GM19452 (cell line): ENCODE measurements around the gene TMEM186.
"Not testable (repeated sequence)": the region's sequence is repeated elsewhere in the genome, so short reads cannot be mapped to it uniquely, and the experiment has no call there.

ENCODE experiments used
- ATAC-seq: cut with Tn5 transposase; IDR thresholded peaks from one replicate; pipeline ENCODE4 v1.9.1; 2021; ENCODE audit not compliant: unreplicated experiment

TMEM186 gene

DNA sequence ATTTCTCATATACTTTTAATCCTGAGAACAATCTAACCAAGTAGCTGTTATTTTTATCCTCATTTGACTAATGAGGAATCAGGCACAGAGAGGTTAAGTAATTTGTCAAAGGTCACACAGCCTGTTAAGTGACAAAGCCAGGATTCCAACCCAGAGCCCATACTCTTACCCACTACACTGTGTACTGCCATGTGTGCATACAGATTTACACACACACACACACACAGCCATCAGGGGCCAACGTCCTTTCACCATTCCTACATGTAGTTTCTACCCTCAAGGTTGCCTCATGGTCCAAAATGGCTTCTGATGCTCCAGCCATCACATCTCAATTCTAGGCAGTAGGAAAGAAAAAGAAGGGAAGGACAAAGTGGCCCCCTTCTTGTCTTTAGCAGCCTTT is 22.1 kb downstream of the TMEM186 start:
- no peak for ATAC-seq

DNA sequence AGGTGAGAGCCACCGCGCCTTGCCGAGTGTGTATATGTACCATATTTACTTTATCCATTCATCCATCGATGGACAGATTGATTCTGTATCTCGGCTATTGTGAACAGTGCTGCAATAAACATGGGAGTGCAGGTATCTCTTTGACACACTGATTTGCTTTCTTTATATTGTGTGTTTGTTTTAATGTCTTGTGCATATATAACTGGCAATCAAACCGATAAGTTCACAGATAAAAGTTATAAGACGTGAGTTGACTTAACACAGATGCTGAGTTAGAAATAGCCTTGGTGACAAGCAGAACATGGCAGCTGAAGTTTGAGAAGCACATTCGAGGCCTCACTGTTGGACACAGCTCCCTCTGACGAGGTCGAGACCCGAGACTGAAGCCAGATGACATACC is 23.2 kb downstream of the TMEM186 start:
- ATAC-seq: no peak

DNA sequence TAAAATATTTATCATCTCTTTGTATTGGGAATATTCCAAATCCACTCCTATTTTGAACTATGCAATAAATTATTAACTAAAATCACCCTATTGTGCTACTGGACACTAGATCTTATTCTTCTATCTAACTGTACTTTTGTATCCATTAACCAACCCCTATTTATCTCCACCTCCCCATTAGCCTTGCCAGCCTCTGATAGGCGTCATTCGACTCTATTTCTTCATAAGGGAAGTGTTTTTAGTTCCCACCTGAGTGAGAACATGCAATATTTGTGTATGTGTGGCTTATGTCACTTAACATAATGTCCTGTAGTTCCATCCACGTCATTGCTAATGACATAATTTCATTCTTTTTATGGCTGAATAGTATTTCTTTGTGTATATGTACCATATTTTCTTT is 23.9 kb downstream of the TMEM186 start:
- no peak for ATAC-seq

DNA sequence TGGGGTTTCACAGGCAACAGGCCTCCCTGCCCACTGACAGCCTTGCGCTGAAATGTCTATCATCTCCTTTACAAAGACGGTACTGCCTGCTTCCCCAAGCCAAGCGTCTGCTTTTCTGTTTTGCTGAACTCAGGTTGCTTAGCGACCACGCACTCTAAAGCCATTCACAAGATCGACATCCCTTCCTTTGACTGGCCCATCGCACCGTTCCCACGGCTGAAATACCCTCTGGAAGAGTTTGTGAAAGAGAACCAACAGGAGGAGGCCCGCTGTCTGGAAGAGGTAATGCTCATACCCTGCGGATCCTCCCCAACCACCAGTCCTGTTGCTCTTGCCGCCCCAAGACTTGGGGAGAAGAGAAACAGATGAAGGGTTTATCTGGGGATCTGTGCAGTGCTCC is 28.7 kb downstream of the TMEM186 start:
- ATAC-seq: no peak

DNA sequence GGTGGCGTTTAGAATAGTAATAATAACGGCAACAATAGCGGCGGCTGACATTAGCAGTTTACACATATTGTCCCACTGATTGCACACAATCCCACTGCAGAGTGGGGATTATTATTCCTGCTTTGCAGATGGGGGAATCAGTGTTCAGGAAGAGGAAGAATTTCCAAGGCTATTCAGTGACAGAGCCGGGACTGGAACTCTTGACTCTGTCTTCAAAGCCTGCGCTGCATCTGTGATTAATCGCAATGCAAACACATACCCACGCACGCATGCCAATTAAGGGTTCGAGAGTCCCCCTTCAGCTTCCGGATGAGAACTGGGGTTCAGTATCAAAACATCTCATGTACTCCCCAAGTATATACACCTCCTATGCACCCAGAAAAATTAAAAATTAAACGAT is 29.2 kb downstream of the TMEM186 start:
- ATAC-seq: no peak

DNA sequence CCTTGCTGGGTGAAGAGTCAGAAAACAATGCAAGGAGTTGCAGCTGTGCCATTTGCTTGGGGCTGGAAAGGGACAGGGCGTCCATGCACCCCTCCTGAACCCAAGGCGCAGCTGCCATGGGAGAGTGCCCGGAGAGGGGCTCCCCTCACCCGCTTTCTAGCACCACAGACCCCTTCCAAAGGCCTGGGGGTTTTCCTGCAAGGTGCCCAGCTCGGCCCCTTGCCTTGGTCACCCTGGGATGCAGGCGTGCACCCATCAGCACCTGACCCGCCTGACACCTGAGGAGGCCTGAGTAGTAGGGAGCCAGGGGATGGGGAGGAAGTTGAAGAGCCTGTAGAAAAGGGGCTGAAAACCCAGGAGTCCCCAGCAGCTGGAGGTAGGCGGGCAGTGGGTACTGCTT is 30.3 kb downstream of the TMEM186 start:
- ATAC-seq: no peak

DNA sequence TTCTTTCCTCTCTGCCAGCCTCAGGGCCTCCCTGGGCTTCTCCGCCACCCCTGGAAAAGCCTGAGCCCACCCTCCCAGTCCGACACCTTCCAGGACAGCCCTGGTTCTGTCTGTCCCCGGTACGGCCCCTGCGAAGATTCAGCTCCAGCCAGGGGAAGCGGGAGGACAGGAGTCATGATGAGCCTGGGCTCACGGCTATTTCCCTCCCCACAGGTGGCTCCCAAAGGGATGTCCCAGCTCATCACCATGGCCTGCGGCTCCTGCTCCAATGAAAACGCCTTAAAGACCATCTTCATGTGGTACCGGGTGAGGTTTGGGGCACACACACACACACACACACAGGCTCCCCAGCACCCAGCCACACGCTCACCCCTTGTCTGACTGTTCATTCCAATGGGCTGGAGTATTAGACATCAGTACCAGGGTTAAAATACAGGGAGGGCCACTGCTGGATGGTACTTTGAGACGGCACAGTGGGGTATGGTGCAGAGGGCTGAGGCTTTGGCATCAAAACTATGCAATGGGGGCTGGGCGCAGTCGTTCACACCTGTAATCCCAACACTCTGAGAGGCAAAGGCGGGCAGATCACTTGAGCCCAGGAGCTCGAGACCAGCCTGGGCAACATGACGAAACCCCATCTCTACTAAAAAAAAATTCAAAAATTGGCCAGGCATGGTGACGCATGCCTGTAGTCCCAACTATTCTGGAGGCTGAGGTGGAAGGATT is 32.8 kb downstream of the TMEM186 start:
- no peak for ATAC-seq

DNA sequence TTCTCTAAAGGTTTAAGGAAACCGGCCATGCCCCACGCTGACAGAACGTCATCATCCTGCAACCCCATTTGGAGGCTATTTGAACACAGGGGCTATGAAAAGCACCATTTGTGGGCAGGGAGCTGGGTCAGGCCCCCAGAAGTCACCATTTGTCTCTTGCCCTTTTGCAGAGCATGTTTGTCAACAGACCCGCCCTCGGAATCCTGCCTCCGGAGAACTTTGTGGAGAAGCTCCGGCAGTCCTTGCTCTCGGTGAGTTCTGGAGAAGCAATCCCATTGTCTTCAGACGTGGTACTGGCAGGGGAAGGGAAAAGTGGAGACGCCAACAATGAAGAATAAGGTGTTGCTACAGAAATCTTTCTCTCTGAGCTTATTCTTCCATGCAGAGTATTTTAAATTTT is 33.5 kb downstream of the TMEM186 start:
- ATAC-seq: no peak

DNA sequence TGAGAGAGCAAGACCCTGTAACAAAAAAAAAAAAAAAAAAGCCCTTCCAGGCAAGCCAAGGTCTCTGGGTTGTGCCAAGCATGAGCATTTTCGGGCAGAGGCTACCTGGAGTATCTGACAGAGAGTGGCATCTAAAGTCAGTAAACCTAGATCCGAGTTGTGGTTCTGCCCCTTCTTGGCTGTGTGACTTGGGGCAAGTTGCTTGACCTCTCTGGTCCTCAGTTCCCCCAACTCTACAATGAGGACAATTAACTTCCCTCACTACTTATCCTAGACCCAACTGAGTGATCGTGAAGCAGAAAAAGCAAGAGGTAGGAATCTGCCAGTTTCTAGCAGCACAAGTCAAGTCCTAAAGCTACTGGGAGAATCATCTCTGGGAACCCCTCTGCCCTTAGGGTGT is 34.4 kb downstream of the TMEM186 start:
- ATAC-seq: no peak

DNA sequence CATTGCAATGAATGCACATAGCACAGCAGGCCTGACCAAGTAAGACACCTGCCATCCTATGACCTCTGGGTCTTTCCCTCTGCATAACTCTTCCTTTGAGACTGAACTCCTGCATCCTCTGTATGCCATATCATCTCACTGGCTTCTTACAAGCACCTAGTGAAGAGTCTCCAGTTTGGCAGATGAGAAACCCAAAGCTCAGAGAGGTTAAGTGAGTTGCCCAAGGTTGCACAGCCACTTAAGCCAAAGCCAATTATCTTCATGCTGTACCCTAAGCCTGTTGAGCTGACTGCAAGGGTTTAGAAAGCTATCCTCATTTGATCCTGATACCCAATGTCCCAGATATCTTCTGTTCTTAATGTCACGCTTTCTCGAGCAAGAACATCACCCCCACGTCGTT is 35.2 kb downstream of the TMEM186 start:
- no peak for ATAC-seq

DNA sequence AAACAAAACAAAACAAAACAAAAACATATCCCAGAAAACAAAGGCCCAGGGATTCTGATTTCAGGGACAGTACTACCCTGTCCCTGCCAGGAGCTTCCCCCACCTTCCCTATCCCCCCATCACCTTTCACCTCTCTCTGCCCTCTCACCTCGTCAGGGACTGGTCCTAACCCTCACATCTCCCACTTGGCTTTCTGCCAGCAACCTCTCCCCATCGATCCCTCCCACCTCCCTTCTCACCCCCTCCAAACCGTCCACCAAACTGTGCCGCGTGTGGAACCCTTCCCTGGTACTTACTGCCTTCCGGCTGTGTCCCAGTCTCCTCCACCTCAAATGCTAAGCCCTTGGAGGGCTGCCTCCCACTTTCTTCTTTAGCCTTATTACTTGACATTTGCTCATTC is 36.4 kb downstream of the TMEM186 start:
- ATAC-seq: no peak

DNA sequence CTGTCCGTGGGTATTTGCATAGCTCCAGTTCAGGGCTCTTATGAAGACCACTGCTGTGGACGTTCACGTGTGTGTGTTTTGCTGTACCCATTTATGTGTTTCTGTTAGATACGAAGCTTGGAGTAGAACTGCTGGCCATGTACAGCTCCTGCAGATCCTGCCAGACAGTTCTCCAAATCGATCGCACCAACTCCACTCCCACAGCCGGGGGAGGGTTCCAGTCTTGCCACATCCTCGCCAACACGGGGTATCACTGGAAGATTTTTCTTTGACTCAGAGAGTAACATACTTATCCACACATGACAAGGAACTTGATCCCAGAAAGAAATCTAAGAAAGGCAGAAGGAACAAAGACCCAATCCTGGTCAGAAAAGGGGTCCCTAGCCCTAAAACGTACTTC is 37.4 kb downstream of the TMEM186 start:
- no peak for ATAC-seq

DNA sequence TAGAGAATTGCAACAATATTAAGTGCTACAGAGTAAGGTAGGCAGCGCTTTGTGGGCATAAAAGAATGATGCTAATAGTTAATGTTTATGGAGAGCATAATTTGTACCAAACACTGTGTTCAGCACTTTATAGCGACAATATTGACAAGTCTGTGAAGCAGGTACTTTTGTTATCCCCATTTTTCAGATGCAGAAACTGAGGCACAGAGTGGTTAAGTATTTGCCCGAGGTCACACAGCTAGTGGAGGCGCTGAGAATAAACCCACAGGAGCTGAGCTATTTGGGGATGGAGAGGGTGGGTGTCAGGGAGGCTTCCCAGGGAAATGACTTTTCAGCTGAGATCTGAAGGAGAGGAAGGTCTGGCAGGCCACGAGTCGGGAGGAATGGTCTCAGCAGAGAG is 39.4 kb downstream of the TMEM186 start:
- no peak for ATAC-seq

DNA sequence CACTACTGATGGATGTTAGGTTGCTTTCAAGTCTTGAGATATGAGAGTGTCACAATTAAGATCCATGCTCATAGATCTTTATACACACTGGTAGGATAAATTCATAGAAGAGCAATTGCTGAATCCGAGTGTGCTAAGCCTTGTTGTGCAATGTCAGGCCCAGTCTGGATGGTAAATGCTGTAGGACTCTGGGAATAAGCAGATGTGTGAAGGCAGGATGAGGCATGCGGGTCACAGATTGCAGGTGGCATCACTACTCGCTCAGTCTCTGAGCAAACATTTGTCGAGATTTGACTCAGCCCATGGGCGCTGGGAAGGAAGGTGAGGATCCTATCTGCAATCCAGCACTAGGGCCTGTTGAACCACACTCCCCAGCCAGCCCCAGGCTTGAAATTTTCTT is 40.7 kb downstream of the TMEM186 start:
- no peak for ATAC-seq

DNA sequence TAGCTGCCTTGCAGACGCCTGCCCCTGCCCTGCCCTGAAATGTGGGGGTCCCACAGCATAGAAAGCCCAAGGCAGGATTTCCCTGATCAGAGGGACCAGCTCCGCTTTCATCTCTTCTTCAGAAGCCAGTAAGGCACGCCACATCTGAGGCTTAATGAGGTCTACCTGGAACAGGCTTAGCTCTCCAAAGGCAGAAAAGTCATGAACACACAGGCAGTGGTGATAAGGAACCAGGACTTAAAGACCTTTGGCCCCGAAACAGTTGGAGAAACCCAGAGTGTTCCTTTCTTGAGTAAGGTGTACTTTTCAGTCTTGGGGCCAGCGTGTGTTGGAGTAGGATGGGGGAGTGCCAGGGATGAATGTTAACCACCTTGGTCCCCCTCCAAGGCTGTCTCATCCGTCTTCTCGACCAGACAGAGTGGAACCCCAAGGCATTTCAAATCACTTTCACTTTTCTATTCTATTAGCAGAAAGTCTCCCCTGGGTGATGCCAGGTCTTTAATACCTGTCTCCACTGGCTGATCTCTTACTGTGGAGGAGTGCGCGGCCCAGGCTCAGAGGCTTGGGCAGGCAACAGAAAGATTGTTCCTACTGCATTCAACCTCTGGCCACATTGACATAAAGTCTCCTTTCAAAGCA is 43.9 kb downstream of the TMEM186 start:
- no peak for ATAC-seq

DNA sequence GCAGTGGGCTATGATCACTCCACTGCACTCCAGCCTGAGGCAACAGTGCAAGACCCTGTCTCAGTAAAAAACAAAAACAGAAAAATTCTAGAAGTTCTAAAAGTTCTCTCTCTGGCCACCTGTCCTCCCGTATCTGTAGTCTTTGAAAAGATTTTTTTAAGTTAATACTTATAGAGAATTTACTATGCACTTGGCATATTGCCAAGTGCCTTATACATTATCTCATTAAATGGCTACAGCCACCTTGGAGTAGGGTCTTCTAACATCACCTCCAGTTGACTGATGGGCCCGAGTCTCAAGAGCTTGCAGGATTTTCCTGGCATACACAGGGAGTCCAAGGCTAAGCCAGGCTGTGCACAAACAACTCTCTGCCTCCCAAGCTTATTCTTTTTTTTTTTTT is 44.7 kb downstream of the TMEM186 start:
- ATAC-seq: no peak

DNA sequence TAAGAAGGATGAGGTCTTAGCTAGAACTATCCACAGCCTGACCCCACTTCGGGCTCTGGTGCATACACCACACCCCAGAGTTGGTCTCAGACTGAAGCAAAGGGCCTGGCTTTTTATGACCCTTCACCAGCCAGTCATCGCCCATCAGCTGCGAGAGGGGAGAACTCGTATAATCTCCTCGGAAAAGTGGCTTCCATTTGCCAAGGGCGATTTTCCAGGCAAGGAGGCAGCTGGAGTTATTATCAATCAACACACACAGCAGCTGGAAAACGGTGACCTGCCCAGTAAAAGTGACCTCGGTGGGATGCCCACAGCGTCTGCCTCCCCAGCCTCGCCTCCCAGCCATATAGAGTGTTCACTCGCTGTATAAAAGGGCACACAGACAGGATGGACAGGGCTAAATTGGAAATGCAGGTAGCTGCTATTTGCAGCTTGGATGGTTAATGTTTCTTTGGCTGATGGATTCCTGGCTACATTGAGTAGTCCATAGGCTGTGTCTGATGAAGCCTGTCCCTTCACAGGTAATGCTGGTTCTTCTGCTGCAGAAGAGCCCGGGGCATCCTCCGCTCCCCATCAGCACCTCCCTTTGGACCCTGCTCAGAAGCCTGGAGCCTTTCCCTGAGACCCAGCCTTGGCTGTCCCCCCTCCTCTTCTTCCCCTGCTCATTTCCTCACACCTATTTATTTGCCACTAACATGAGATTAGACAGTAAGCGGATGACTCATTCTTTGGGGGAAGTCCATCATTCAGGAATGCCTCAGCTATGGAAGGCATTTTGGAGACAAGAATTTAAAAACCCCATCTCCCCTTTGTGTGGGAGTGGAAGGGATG is 45.7 kb downstream of the TMEM186 start:
- ATAC-seq: no peak

DNA sequence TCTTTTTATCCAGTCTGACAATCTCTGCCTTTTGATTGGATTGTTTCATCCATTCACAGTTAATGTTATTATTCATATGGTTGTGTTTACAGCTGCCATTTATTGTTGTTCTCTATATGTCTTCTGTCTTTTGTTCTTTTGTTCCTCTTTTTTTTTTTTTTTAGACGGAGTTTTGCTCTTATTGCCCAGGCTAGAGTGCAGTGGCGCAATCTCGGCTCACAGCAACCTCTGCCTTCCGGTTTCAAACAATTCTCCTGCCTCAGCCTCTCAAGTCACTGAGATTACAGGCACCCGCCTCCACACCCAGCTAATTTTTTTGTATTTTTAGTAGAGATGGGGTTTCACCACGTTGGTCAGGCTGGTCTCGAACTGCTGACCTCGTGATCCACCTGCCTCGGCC is 48.5 kb downstream of the TMEM186 start:
- ATAC-seq: not testable (repeated sequence)
